NCI-H526 (cell line): ENCODE results near the gene NEK4.
"Not testable (repeated sequence)": the region's sequence is repeated elsewhere in the genome, so short reads cannot be mapped to it uniquely, and the experiment has no call there.

Experiments used
- DNase-seq, 2 experiments: peaks; one replicate each; lab custom pipeline; 2025; lab: John Stamatoyannopoulos, UW

NEK4 gene

DNA sequence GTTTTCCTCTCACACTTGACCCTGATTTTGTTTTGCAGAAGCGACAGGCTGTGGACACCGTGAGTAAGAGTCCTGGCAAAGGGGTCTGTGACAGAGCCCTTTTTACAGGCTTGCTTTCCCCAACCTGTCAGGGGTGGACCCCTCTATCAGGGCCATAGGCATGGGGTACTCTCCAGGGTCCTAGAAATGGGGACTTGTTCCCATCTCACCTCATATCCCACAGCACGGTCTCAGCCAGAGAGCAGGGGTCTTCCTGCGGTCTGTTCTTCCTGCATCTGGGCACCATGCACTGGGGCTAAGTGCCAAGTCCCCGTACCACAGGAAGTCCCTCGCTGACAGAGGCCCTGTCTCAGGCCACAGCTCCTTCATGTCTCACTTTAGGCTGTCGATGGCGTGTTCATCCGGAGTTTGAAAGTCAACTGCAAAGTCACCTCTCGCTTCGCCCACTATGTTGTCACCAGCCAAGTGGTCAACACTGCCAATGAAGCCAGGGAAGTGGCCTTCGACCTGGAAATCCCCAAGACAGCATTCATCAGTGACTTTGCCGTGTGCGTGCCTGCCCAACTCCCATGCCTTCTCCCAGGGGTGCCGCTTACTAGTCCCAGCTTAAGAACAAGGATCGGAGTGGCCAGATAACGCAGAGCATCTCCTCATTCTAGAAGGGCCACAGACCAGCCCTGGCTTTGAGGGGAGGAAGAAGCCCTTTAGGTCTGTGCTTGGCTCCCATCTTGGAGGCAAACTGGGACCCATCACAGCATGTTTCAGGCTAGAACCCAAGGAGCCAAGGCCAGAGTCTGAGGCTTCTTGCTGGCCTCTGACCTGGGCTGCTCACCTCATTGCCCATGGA, 7.4 kb upstream of the NEK4 start:
- no peak for DNase-seq

DNA sequence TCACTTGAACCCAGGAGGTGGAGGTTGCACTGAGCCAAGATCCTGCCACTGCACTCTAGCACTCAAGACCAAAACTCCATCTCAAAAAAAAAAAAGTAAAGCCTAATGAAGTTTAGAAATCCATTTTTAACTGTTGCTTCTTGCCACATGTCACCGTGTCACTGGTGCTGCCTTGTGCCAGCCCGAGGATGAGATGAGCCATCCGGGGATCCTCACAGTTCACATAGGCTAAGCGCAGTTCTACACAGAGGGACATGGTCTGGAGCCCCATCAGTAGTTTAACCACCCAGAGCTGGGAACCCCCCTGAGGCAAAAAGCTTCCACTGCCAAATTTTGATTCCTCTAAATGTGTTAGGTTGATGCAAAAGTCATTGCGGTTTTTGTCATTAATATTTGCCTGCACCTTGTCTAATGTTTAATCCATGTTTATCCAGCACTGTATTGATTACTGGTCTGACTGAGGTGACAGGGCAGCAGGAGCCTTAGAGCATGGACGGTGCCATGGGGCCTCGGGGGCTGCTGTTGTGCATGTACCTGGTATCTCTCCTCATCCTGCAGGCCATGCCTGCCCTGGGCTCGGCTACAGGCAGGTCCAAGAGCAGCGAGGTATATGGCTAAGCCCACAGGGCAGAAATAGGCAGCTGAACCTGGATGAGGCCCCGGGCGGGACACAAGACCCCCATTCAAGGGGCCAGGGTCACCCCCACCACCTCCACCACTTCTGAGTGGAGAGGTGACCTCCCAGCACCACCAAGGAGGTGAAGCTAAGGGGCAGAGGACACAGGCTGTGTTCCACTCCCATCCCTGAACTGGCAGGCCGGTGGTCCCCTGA, 6.6 kb upstream of the NEK4 start, which contains the start of gene ITIH1:
Gene ITIH1 (plus strand): TSS at position 473 of the 832 bp plus-strand sequence. CDS start 17 bp downstream, at position 490.
- DNase-seq, result no peak

DNA sequence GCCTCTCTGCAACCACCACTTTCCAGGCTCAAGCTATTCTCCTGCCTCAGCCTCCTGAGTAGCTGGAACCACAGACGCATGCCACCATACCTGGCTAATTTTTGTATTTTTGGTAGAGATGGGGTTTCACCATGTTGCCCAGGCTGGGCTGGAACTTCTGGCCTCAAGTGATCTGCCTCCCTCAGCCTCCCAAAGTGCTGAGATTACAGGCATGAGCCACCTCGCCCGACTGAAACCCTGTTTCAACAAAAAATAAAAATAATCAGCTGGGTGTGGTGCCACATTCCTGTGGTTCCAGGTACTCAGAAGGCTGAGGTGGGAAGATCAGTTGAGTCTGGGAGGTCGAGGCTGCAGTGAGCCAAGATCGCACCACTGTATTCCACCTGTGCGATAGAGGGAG, 5.7 kb upstream of the NEK4 start:
- DNase-seq, result not testable (repeated sequence)

DNA sequence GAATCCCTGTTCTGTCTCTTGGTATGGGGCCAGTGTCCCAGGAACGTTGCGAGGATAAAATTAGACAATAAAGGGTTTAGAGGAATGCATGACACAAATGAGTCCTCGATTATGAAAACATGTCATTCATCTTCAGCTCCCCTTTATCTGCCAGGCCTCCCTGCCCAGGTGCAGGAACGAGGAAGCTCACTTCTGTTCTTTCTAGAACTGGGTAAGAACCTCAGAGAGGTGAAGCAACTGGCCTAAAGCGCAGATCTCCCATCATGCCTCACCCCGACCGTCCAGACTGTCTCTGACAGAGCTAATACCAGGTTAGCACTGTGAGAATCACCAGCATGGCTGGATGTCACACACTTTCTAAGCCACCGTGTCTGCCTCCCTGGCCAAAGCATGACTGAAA, 5.1 kb upstream of the NEK4 start:
- DNase-seq, result no peak

DNA sequence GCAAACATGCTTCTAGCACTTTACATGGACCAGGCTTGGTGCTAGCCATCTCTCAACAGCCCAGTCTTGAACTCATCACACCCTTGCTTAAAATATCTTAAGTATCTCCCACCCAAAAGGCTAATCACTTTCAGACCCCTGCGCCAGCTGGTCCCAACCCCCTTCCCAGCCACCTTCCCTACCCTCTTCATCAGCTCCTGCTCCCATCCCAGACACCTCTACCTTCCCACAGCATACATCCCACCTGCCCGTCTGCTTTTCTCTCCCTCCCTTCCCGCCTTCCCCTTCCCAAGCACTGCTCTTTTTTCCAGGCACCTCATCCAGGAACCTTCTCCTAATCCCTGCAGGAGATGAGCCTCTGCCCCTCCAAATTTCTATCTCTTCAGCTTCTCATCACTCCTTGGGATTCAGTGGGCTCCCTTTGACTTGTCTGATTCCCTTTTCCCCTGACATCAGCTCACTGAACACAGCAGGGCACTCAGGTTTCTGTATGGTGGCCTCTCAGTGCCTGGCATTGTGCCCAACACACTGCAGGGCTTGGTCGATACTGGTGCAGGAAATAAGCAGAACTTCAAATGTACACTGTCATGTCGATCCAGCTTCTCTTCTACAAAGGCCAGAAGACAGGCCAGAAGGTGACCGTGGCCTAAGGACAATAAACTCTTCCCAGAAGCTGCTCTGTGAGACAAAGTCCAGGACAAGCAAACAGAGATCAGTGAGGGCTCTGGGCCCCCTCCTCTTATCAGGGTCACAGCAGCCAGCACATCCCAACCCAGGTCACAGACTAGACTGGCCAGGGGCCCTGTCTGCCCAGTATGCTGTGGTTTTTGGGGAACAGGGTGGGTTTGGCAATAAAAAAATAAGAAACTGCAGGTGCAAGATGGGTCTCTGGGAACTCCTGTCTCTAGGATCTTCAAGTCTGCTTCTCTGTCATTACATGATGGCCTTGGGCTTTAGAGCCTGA, 4.4 kb upstream of the NEK4 start:
- no peak for DNase-seq

DNA sequence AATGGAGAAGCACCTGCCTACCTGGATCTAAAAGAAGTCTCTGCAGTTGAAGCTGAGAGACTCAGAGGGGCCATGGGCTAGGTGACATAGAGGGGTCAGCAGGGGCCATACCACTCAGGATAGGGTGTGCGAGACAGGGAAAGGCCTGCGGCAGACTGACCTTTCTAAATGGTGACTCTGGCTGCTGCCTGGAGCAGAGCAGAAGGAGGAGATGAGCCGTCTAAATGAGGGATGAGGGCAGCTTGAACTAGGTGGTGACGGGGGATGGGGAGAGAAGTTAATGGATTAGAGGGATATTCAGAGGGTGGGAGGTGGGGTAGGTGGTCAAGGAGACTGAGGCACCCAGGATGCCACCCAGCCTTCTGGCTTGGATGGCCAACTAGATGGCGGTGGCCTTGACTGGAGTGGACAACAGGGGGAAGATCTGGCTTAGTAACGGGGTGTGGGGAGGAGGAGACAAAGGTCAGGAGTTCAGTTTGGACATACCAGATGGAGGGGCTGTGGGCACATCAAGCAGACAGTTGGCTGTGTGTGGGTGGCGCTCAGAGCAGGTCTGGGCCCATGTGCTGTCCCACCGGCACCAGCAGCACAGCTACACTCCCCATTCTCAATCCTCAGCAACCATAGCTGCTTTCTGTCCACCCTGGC, 3.5 kb upstream of the NEK4 start:
- DNase-seq, result no peak

DNA sequence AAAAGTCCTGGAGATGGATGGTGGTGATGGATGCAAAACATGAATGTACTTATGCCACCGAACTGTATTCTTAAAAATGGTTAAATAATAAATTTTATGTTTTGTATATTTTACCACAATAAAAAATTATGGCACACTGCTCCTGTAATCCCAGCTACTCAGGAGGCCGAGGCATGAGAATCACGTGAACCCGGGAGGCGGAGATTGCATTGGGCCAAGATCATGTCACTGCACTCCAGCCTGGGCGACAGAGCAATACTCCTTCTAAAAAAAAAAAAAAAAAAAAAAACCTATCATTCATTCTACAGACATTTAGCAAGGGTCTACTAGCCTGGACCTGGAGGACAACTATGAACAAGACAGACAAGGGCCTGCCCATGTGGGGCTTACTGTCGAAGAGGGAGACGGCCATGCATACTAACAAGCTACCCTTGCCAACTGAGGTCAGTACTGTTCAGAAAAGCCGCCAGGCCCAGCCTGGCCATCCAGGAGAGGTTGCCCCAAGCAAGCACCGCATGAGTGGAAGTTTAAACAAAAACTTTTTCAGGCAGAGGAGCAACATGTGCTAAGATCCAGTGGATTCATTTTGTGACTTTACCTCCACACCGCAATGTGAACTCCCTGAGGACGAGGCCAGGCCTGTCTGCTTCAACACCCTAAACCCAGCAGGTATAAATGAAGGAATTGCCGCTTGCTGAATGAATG, 2.8 kb upstream of the NEK4 start:
- DNase-seq, result no peak

DNA sequence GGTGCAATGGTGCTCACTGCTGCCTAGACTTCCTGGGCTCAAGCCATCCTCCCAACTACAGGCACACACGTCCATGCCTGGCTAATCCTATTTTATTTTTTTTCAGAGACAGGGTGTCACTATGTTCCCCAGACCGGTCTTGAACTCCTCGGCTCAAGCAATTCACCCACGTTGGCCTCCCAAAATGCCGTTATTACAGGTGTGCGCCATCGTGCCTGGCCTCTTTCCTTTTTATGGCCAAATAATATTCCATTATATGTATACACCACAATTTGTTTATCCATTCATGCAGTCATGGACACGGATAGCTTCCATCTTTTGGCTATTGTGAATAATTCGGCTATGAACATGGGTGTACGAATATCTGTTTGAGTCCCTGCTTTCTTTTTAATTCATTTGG, 962 bp upstream of the NEK4 start:
- DNase-seq, result no peak

DNA sequence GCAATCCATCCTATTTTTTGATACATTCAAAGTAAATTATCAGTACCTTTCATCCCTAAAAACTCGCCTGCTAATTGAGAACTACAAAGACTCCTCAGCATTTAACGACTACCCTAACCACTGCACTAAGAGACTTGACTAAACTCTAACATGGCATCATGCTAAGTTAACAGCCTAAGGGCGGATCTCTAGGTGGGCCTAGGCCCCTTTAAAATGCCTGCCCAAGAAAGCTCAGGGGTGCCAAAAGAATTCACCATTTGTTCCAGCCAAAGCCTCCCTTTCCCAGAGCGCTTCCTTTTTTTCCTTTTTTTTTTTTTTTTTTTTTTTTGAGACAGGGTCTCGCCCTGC, 568 bp upstream of the NEK4 start:
- no peak for DNase-seq

DNA sequence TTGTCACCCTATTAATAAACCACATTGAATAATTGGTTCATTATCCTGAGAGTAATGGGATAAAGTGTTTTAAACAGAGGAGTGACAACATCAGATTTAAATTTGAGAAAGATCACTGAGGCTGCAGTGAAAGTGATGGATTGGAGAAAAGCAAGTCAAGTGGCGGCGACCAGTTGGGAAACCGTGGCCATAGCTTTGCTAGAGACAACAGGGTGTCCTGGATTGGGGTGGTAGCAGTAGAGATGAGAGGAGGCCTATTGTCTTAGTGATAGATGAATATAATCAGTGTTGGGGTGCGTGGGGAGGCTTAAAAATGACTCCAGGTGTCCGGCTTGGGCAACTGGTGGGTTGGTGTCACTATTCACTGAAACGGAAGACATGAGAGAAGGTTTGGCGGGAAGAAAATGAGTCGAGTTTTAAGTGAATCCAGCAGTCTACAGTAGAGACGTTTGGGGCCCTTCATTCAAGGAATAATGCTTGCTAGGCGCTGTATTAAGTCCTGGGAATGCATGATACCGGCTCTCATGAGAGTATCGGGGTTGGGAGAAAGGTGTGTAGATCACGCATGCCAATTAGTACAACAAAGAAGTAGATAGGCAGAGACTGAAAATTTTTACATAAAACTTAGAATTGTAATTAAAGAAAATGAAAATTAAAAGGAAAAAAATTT, 819 bp downstream of the NEK4 start:
- DNase-seq, result peak in 1 of 2 experiments; percentile 23

DNA sequence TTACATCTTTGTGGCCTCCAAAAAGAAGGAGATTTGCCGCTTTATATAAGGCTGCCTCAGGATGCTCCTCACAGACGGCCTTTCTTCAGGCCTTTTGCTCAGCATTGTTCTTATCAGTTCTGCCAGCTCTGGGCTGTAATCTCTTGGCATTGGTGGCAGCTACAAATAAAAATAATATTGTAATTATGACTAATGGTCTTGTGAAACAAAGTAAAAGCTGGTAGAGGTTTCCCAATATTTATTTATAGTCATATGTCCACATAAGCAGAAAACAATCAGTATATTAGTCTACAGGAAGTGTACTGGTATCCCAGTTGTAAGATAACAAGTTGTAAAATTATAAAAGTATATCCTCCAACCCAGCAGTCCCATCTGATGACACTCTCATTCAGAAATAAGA, 7.3 kb downstream of the NEK4 start:
- DNase-seq, result no peak

DNA sequence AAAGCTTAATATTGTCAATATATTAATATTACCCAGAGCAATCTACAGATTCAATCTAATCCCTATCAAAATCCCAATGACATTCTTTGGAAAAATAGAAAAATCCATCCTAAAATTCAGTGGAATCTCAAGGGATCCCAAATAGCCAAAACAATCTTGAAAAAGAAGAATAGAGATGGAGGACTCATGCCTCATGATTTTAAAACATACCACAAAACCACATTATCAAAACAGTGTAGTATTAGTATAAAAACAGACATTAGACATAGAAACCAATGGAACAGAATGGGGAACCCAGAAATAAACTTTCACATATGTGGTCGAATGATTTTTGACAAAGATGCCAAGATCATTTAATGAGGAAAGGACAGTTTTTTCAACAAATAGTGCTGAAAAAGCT, 14.6 kb downstream of the NEK4 start:
- no peak for DNase-seq

DNA sequence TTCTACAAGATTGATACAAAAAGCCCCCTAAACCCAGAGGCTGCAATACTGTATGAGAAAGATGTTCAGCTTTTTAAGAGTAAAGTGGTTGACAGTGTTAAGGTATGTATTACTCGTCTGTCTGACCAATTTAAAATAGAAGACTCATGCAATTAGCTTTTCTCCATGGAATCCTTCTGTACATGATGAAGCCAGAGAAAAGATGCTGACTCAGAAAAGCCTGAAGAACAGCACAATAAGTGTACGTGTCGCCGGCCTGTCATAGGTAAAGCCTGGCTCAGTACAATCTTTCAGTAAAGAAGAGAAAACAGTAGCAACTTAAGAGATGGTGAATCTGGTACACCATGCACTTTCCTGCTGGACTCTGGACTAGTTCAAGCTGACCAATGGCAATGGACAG, 16.4 kb downstream of the NEK4 start:
- no peak for DNase-seq

DNA sequence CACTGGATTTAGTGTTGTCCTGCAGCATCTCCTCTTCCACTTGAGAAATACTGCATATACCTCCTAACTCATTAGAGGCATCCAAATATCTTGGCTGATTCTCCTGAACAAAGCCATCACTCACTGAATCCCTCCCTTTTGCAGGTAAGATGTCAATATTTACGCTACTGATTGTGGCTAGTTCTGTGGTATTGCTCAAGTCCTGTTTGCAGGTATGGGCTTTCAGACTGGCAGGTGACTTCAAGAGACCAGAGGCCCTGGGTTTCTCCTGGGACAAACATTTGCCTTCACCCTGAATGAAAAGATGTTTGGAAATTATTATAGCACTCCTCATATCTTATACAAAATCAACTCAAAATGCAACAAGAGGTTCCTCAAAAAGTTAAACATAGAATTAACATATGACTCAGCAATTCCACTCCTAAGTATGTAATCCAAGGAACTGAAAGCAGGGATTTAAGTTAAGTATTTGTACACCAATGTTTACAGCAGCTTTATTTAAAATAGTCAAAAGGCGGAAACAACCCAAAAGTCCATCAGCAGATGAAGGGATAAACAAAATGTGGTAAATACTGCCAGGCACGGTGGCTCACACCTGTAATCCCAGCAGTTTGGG, 18.6 kb downstream of the NEK4 start:
- peak in 1 of 2 experiments; percentile 33 for DNase-seq

DNA sequence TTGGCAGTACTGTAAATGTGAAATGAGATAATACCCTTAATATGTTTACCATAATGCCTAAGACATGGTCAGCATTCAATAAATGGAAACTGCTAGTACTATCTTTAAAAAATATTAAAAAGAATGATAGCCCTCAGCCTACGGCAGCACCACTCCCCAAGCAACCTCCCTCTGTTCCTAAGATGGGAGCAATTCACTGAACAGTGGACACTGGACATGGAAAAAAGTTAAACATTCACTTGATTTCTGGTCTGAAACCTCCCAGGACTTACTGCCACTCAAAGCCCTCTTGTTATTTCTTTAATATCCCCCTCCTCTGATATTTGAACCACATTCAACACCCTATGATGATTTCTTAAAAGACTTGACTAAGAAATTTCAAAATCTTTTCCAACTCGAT, 27.0 kb downstream of the NEK4 start:
- DNase-seq, result no peak

DNA sequence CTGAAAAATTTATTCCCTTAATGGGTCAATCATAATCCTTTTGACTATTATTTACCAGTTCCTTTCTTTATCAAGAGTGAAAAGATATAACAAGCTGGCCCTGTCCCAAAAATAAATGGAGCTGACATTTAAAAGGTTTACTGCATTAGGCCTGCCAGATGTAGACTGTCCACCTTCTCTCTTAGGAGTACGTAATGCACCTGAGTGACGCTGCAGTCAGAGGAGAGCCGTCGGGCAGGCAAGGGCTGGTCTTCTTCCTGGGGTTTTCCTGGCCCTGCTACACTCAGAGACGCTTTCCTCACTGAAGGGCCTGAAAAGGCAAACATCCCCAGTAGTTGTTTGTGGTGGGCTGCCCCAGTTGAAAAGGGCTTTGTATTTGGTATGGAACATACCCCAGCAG, 27.6 kb downstream of the NEK4 start:
- no peak for DNase-seq

DNA sequence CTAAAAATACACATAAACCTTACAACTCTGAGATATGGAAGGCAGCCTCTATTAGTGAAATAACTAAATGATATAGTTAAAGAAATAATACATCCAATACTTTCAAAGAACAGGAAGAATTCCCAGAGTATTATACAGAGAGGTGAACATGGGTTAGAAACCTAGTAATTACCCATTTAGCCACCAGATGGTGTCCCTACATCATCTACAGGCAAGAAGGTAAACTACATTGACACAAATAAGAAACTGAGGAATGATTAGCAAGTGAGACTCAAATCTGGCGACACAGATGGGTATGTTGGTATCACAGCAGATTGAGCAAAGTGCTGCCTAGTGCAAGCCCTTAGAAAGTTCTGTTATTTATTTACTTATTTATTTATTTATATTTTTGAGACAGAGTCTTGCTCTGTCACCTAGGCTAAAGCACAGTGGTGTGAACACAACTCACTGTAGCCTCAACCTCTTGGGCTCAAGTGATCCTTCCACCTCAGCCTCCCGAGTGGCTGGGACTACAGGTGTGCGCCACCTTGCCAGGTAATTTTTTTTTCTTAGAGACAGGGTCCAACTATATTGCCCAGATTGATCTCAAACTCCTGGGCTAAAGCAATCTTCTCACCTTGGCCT, 28.2 kb downstream of the NEK4 start:
- peak in 1 of 2 experiments; percentile 23 for DNase-seq

DNA sequence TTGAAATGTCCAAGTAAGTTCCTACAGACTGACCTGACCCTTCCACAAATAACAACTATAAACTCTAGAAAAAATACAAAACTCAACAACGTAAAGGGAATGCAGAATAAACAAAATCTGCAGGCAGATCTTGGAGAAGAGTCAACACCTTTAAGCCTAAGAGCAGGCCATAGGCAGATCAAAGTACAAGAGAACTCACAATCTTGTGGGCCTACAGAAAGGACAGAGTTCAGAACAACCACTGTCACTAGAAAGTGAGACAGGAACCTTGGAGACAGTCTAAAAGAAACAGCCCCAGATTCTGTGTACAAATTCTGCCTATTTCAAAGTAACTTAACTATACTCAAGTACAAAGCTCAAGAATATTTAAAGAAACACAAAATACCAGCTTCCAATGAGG, 31.0 kb downstream of the NEK4 start:
- DNase-seq, result no peak

DNA sequence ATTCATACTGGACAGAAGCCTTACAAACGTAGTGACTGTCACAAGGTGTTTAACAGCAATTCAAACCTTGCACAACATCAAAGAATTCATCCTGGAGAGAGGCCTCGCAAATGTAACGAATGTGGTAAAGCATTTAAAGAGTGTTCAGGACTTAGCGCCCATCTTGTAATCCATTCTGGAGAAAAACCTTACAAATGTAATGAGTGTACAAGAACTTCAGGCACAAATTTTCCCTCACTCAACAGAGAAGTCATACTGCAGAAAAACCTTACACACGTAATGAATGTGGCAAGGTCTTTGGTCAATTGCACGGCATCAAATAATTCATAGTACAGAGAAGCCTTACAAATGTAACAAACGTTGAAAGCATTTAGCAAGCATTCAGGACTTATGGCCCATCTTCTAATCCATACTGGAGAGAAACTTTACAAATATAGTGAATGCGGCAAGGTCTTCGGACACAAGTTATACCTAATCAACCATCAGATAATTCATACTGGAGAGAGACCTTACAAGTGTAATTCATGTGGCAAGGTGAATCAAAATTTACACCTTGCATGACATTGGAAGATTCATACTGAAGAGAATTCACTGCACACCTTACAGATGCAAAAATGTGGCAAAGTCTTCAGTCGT, 37.4 kb downstream of the NEK4 start:
- no peak for DNase-seq
